HG02759 (cell line): ENCODE results near the gene BICD1.
A peak's percentile ranks its signal among the peaks of the same experiment; 100 is the strongest.

Experiments used
- ATAC-seq: cut with Tn5 transposase; IDR thresholded peaks from one replicate; pipeline ENCODE4 v1.9.1; 2021; ENCODE audit warnings: mild to moderate bottlenecking, moderate library complexity; ENCODE audit not compliant: unreplicated experiment

BICD1 gene

DNA sequence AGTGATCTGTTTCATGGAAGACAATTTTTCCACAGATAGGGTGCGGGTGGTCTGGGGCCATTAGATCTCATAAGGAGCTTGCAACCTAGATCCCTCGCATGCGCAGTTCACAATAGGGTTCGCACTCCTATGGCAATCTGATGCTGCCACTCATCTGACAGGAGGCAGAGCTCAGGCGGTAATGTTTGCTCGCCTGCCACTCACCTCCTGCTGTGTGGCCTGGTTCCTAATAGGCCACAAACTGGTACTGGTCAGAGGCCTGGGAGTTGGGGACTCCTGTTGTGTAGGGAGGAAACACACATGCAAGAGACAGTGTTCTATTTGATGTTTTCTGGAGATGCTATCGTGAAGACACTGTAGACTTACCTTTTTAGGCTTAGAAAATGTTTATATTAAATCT, 215.7 kb downstream of the BICD1 start:
- no peak for ATAC-seq

DNA sequence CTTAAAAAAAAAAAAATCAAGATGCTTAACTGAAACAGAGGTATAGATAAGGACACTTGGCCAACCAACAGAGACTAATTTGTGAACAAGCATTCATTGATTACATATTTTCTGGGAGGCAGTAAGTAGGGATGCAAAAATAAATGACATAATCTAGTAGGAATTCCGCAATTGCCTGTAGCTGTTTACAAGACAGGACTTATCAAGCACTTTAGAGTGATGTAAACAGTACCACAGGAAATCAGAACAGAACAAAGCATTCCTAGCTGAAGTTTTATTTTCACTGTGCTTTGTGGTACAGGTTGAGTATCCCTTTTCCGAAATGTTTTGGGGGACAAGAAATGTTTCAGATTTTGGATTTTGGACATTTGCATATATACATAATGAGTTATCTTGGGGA, 224.5 kb downstream of the BICD1 start:
- ATAC-seq: no peak

DNA sequence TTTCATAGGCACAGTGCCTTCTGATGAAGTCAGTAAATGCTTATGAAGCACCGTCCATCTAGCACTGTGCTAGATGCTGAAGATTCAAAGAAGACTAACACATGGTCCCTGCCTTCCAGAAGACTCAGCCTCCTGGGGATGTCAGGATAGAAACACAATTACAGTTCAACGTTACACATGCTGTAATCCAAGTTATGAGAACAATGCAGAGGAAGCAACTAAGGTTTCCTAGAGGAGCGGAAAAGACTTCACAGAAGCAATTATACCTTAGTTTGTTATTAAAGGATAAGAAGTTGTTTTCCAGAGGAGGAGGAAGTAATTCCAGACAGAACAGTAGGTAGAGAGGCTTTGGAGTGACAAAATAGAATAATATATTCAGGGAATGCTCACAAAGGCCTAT, 225.8 kb downstream of the BICD1 start:
- no peak for ATAC-seq

DNA sequence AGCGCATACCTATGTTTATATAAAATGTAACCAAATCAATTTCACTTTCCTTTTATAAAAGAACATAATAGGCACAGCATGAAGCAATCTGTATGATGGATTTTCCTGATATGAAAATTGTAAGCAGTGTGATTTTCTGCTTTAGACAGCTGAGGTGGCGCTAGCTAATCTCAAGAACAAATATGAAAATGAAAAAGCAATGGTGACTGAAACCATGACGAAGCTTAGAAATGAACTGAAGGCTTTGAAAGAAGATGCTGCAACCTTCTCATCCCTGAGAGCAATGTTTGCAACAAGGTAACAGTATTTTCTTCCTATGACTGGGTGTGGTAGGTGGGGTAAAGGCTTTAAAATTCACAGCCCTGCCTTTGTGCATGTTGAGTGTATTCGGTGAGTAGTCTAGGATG, 227.7 kb downstream of the BICD1 start:
- ATAC-seq: no peak

DNA sequence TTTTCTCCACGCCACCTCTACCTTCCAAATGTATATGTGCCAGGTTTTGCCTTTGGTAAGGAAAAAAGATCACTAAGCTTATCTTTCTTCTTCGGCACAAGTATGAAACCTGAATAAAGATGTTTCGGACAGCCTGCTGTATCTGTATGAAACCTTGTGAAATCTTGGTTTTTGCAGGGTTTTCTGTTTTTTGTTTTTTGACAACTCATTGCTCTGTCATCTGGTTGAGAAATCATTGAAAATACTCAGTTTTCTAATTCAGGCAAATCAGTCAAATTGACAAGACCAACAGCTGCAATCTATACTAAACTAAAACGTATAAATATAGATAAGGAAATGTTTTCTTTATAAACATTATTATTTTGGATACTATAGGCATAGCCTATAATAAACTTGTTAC, 229.6 kb downstream of the BICD1 start:
- ATAC-seq: no peak

DNA sequence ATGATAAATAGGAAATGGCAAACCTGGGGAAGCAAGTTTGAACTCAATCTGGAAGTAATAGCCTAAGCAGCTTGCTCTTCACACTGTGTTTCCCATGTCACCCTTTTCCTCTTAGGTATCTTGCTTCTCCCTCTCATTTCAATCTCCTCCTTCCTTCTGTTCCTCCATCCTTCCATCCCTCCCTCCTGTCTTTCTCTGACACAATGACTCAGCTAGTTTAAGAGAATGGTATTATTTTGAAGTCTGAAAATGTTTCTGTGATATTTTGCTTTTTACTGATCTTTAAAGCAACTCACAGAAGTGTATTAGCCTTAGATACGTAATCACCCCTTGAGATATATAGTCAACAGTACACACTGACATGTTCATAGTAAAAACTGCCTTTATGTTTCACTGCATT, 236.8 kb downstream of the BICD1 start:
- no peak for ATAC-seq

DNA sequence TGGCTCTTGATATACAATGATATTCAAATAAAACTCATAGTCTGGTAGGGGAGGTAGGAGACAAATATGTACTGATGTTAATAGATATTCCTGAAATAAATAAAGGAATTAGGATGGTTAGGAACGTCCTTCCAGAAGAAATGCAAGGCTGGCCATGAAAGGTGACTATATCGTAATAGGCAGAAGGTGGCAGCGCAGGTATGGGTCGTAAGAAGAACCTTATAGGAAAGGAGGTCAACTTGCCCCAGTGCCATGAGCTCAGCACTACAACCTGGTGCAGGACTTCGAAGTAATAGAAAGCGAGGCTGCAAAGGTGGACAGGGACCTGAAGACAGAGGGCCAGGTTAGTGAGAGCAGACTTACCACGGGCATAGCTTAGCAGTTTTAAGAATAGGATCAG, 237.4 kb downstream of the BICD1 start:
- ATAC-seq: no peak

DNA sequence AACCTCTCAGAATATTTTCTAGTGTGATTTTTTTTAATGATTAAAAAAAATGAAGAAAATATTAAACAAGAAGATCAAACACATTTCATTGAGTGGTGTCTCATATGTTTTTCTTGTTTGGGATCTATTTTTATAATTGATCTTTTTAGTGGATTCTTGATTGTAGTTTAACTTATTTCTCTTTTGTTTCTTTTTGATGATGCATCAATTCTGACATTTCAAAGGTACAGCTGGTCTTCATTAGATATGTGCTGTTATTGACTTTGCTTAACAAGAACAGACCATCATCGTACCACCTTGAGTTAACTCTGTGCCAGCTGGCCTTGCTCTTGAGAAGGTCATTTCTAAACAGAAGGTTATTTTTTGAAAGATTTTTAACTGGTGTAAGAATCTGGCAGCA, 246.9 kb downstream of the BICD1 start:
- no peak for ATAC-seq

DNA sequence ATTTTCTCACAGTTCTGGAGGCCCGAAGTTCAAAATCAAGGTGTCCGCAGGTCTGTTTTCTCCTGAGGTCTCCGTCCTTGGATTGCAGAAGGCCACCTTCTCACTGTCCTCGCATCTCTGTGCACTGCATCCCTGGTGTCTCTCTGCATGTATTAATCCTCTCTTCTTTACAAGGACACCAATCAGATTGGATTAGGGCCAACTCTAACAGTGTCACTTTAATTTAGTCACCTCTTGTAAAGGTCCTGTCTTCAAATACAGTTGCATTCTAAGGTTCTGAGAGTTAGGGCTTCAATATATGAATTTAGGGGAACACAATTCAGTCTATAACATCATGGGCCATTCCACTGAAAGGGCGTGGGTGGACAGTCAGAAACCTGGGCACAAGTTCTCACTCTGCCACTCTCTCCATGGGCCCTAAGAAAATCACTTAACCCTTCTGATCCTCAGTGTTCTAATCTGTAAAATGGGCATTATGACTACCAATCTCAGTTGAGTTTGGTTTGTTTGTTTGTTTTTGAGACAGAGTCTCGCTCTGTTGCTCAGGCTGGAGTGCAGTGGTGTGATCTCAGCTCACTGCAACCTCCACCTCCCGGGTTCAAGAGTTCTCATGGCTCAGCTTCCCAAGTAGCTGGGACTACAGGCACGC, 251.1 kb downstream of the BICD1 start:
- no peak for ATAC-seq

DNA sequence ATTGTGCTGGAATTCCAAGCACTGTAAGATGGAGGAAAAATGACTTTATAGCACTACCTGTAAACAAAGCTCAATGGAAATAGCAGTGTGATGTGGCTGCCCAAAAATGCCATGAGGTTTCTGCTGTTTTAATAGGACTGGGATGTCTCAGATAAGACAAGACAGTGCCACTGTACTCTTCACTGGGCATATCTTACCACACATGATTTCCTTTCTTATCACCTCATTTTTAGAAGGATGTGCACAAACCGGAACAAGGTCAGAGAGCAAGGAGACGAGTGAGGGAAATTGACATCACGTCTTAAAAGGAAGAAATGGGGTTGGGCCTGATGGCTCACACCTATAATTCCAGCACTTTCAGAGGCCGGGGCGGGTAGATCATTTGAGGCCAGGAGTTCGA, 254.3 kb downstream of the BICD1 start:
- ATAC-seq: no peak

DNA sequence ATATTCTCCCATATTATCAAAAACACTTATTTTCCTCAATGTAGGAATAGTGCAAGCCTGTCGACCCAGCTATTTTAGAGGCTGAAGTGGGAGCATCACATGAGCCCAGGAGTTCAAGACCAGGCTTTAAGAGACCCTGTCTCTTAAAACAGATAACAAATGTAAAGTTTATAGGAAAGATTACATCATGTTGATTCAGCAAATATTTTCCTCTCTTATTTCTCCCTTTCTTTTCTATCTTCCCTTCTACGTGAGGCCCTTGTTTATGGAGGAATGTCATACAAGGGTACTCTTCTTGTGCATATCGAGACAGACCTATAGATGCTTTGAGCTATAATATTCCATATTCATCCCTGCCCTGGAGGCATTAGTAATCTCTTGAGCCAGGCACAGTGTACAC, 256.2 kb downstream of the BICD1 start:
- ATAC-seq: no peak

DNA sequence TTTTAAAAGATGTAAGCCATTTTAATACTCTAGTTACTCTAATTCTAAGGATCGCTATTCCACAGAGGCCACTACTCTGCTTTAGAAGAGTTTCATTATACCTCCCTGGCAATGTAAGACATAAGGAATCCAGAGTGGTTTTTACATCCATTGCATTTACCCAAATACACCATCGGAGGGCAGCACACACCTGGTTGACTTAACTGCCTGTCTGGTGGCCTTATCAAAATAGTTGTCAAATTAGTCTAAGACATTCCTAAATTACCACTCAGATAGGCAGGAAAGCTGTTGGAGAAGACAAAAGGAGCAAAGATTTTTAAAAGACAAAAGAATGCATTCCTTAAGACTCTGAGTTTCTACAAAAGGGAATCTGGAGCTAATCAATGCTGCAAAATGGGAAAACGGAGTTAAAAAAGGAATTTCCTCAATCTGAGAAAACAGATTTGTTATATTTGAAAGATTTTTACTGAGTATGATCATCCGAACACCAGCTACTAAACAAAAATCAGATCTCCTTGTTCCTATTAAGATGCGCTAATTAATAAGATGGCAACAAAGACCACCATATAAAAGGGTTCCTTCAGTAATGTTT, 258.9 kb downstream of the BICD1 start:
- peak; percentile 68 for ATAC-seq

DNA sequence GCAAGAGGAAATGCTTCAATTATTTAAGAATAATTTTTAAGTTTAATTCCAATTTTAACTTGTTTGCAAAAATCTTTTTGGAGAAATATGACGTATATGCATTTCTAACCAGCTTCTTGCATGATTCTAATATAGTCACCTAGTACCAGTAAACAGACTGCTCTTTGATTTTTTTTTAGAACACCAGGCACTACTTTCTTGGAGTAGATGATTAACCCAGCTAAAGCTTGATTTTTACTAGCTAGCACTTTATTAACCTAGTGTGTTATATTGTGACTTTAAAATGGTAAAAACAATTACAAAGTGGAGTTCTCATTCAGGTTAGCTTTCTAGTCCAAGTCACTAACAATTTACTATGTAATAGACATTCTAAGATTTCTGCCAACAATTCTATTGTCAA, 260.1 kb downstream of the BICD1 start:
- ATAC-seq: no peak

DNA sequence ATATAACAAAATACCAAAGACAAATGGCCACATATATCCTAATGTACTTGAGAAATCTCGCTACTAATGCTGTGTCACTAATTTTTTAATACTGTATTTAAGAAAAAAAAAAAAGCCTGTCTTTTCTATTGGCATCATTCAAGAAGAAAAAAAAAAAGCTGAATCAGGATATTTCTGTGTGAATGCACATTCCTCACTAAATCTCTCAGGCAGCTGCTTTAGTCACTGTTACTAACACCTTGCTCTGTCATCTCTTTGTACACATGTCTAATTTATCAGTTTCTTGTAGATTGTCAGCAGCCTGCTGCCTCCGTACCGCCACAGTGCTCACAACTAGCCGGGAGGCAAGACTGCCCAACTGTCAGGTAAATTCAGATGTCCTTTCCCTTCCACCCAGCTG, 260.7 kb downstream of the BICD1 start:
- ATAC-seq: no peak

DNA sequence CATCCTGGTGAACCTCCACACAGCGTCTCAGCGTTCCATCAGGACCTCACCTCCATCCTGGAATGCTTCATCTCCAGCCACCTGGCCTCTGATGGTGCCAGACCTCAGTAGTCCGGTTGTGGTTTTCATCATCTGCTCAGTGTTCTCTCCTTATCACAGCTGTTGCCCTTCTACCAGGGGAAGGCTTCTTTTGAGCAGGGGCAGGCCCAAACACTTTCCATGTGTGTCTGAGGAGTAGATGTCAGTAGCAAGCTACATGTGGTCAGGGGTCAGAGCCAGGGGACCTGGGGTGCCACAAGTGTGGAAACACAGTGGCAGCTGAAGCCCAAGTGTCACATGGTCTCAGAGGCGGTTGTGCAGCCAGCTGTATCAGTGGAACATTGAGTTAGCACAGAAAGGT, 262.6 kb downstream of the BICD1 start:
- ATAC-seq: no peak

DNA sequence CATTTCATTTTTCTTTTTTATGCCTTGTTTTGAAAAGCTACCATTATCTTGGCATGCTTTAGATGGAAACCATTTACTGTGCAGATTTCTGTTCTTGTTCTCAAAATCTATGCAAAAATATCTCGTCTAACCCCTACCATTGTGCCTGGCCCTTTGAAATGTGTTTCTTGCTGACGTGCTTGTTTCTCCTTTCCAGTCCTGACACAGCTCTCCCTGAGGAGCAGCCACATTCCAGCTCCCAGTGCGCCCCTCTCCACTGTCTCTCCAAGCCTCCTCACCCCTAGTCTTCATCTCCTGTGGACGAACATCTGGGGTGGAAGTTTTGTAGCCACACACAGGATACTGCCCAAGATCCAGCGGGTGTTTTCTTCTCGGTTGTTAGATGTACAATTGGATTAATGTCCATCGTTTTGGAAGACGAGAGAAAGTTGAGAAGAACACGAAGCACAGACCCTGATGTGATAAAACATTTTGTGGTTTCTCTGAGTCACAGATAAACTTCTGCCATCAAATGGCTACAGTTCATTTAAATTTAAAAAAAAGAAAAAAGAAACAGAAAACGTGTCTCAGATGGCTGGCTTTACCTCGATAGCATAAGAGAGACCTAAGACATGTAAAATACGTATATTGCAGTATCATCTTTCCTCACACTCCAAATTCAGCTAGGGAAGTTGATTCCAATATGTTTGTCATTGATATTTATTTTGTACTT, 270.9 kb downstream of the BICD1 start:
- no peak for ATAC-seq

DNA sequence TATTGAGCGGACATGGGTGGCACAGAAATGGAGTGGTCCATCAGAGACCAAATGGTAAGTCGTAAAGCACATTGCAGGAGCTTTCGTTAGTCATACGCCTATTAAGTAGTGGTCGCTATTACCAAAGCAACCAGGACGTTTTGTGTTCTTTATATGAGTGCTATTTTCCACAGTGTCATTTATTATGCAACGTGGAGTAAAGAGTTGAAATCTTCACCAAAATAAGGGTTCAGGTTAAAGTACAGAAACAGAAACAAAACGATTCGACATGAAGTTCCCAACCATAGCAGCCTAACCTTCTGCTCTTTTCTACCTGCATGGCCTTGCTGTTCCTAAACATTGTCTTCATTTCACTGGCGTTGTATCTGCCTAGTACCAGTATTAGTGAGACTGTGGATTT, 272.6 kb downstream of the BICD1 start:
- ATAC-seq: no peak

DNA sequence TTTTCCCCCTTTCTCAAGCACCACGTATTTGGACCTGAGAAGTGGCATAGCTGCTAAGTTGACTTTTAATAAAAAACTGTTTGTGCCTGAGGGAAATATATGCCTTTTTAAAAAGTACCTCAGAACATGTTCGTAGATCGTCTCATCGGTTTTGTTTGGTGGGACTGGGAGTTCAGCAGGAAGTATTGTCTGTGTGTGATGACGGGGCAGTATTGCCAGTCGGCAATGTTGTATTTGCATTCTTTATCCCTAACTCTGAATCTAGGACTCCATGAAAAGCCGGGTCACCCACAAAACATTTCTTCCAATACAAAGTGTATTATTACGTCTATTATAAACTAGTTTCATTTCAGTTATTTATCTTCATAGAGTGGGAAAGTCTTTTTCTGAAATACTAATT, 273.0 kb downstream of the BICD1 start:
- ATAC-seq: no peak

DNA sequence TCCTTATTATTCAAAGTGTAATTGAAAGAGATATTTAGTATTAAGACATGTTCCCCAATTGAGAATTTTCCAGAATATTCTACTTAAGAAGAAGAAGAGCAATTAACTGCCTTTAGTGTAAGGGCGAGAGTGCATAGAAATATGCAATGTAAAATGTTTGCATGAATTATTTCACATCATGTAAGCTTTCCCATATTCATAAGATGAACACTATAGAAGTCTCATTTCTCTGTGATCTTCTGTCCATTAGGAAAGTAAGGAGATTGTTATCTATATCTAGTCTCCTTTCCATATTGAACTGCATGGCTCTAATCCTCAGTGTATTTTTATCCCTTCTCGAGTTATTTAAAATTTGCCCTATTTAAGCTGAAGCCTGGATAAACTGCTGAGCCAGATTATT, 275.6 kb downstream of the BICD1 start:
- no peak for ATAC-seq

DNA sequence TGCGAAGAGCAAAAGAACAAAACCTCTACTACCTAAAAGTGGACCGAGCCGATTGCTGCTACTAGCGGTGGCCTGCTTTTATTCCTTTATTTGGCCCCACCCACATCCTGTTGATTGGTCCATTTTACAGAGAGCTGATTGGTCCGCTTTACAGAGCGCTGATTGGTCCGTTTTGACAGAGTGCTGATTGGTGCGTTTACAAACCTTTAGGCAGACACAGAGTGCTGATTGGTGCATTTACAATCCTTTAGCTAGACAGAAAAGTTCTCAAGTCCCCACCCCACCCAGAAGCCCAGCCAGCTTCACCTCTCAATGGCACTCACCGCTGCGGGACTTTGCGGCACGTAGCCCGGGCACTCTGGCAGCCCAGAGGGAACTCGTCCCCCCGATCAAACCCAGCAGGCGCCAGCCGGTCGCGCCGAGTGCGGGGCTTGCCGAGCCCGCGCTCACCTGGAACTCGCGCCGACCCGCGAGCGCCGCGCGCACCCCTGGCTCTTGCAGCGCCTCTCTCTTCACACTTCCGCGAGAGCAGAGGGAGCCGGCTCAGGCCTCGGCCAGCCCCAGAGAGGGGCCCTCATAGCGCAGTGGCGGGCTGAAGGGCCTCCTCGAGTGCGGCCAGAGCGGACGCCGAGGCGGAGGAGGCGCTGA, 284.0 kb downstream of the BICD1 start:
- ATAC-seq: peak; percentile 80

DNA sequence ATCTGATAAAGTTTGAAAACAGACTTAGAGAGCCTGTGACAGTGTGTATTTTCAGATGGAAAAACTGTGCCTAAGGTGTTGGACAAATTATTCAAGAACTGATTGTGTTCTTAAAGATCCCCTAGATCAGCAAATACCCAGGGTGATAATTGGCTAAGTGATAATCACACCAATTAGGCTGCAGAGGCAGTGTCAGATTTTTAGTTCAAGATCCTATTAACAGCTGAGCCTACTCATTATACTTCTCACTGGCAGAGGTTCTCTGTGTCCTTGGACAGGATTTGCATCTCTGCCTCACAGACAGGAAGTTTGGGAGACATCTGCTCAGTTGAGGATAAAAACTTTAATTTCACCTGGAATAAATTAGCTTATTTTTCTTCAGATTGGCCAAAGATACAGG, 288.4 kb downstream of the BICD1 start:
- ATAC-seq: no peak

DNA sequence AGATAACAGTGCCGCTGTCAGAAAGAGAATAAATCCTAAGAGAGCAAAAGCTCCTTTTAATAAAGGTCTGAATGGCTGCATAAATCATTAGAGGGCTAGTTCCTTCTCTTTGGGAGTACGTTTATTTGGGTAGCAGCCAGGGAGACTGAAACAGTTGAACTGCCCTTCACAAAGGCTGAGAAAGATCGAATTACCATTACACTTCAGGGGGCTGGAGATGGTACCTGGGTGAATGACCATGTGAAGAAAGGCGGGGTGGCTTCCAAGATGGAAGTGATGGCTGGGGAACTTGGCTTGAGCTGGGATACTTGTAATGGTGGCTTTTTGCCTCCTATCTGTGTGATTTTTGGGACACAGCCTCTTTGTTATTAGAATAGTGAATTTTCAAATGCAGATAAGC, 291.0 kb downstream of the BICD1 start:
- ATAC-seq: no peak
